NB4 (cell line): ENCODE results near the gene PDE8B.

Source experiments
- DNase-seq: peaks from one replicate; pipeline ENCODE4 v3.0.0; 2010; ENCODE audit warnings: low read depth
- H3K4me3 ChIP-seq: one replicate; pipeline ENCODE4 v1.5.1; 2011; ENCODE audit warnings: mild to moderate bottlenecking, low read depth, low read length, moderate library complexity
- CTCF ChIP-seq: IDR thresholded peaks from one replicate; pipeline ENCODE4 v1.5.1; 2012; ENCODE audit warnings: low read depth, low read length
- MAX ChIP-seq: IDR thresholded peaks from 2 replicates; pipeline ENCODE4 v1.6.1; 2011; ENCODE audit warnings: low read depth, low read length
- MYC ChIP-seq: IDR thresholded peaks from 2 replicates; pipeline ENCODE4 v1.6.1; 2011; ENCODE audit warnings: low read depth, low read length
- POLR2A ChIP-seq: IDR thresholded peaks from 2 replicates; pipeline ENCODE4 v1.6.1; 2011; ENCODE audit warnings: mild to moderate bottlenecking; ENCODE audit not compliant: insufficient read length; ENCODE audit errors: extremely low read depth

PDE8B gene

DNA sequence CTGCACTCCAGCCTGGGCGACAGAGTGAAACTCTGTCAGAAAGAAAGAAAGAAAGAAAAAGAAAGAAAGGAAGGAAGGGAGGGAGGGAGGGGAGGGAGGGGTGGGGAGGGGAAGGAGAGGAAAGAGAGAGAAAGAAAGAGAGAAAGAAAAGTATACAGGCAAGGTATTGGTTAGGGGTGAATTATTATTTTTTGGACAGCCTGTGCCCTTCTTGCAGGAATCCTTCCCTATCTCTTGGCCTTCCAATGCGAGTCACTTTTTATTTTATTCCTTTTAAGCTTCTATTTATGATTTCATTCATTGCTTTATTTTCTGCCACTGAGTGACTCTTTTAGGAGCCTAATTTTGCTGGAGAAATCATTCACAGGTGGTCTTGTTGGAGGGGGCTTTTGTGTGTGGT, 98.7 kb downstream of the PDE8B start:
- no peak for DNase-seq
- H3K4me3 ChIP-seq: no peak overlapping the region

DNA sequence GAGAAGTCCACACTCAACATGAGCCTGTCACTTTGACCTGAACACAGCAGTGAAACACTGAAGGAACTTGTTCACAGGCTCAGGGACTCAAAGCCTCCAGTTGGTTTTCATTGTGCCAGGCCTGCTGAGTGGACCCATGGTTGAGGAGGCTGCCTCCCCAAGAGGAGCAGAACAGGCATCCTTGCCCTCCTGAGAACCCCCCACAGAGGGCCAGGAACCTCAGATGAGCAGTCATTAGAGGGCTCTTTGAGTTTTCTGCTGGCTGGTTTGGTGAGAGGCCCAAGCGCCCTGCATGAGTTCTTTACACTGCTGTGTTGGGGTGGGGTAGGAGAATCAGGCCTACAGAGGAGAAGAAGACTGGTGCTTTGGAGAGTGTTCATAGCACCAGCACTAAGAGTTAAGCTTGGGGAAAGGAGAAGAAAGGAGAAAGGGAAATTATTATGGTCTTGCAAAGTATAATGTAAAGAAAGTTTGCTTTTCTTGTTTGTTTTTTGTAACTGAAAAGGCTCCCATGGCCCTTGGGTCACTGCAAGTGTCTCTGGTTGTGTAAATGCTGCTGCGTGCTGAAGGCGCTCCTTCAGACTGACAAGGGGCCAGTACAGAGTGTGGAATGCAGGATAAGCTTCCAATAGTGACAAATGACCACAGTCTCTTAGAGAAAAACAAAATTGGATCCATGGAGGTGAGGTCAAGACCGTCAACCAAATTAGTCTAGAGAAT, 100.2 kb downstream of the PDE8B start:
- TF ChIP-seq MAX (no peak), POLR2A (no peak), MYC (no peak)
- no peak for DNase-seq
- H3K4me3 ChIP-seq: no peak overlapping the region

More for the DNA sequence above, 98.7 kb downstream of the PDE8B start:
- TF ChIP-seq MAX (no peak), POLR2A (no peak), MYC (no peak), CTCF (no peak)

DNA sequence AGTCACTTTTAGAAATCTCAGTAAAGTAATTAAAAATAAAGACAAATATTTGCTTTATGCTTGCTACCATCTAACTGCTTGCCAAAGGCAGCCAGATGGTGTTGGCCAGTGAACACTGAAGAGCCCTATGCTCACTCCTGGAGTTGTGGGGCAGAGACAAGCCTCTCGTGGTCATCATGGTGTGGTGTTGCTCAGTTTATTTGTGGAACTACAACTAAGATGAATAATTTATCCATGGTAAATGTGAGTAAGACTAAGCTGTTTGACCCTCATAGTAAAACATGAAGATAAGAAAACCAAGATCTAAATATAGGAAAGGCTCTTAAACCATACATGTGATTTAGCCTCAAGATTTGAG, 100.7 kb downstream of the PDE8B start:
- TF ChIP-seq MAX: no peak
- TF ChIP-seq POLR2A: no peak
- TF ChIP-seq CTCF: no peak
- TF ChIP-seq MYC: no peak
- no peak overlapping the region for H3K4me3 ChIP-seq
- no peak for DNase-seq

DNA sequence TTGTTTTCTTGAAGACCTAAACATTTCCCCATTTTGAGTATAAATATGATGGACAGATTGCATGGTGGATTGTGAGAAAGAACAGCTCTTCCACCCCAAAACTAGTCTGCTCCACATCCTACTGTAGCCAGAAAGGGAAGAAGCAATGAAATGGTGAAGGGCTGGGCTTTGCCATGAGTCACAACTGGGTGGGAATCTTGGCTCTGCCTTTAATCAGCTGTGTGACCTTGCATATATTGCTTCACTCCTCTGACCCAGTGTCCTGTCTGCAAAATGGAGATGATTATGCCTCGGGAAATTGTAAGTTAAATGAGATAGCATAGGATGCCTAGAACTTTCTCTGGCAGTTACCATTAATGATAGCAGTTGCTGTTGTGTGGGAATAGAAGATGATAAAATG, 101.9 kb downstream of the PDE8B start:
- DNase-seq: no peak
- H3K4me3 ChIP-seq: no peak overlapping the region
- no peak for TF ChIP-seq CTCF
- no peak for TF ChIP-seq MYC
- TF ChIP-seq MAX: no peak
- no peak for TF ChIP-seq POLR2A

GRCh38 chr5:77316871-77317661, 106.6 kb downstream of the PDE8B start:
- no peak for DNase-seq
- no peak overlapping the region for H3K4me3 ChIP-seq
- no peak for TF ChIP-seq MAX
- TF ChIP-seq POLR2A: no peak
- TF ChIP-seq MYC: no peak

- TF ChIP-seq POLR2A (no peak), MAX (no peak), CTCF (no peak), MYC (no peak)
- DNase-seq: no peak
Measured at GRCh38 chr5:77318060-77318459, 107.6 kb downstream of the PDE8B start.

More at GRCh38 chr5:77318060-77318459, 107.6 kb downstream of the PDE8B start:
- H3K4me3 ChIP-seq: no peak overlapping the region
